ENCODE data around the gene C16orf74. TPM values are rescaled to one million over a fixed set of nuclear protein-coding genes. Genes with fewer than 3 reads are reported as not detected.
A peak's percentile ranks its signal among the peaks of the same experiment; 100 is the strongest.

The C16orf74 gene
- total RNA-seq, 2 experiments from 2014 or later, result 0.33 to 0.53 TPM

GRCh38 chr16:85688586-85689284, 62.2 kb downstream of the C16orf74 start, which contains the start of gene GINS2:
Gene GINS2, minus strand, starts transcription at chr16:85688954. Its CDS starts 56 bp downstream, at chr16:85688898.
- H3K4me3 Mint-ChIP-seq, result peak within 1 kb of the TSS; percentile 85
- CTCF ChIA-PET, result interaction anchor here (0.6 to 2.1 kb wide), 5 partner anchors 29 to 1133 kb away, joined by 3 to 5 read pairs (median 3); no protein-coding TSS in a partner anchor
- peaks cover 18% of the 10 kb centered on the region for H3K4me1 Mint-ChIP-seq
- POLR2A ChIA-PET, result interaction anchor here (1.2 to 2.0 kb wide), 4 partner anchors 11 to 110 kb away, joined by 3 to 6 read pairs (median 5); no protein-coding TSS in a partner anchor
- peaks cover 4% of the 10 kb centered on the region for H3K27me3 Mint-ChIP-seq
- no peaks in the 10 kb centered on the region for H3K9me3 Mint-ChIP-seq
- H3K27ac Mint-ChIP-seq, result peak within 1 kb of the TSS; percentile 81
- peak; percentile 94 for DNase-seq
- H3K36me3 Mint-ChIP-seq (ENCODE audit: low read depth), result peaks cover 14% of the 10 kb centered on the region

DNA sequence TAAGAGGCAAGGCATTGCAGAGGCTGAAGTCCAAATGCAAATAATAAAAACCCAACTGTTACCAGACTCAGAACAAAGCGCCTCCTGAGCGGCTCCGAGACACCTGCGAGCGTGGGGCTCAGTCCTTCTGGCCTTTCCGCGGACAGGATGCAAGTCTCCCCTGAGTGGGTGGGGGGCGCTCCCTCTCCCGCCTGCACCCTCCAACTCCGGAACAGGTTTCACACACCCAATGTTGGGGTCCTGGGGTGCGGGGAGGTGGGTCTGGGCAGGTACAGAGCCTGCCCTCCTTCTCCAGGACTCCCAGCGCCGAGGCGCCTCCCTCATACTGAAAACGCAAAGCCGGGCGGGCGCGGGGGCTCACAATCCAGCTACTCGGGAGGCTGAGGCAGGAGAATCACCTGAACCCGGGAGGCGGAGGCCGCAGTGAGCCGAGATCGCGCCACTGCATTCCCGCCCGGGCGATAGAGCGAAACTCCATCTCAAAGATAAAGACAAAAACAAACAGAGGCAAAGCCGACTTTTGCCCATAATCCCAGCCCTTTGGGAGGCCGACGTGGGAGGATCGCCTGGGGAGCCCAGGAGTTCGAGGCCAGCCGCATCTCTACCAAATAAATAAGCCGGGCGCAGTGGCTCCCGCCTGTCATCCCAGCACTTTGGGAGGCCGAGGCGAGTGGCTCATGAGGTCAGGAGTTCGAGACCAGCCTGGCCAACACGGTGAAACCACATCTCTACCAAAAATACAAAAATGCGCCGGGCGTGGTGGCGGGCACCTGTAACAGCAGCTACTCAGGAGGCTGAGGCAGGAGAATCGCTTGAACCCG, 63.0 kb downstream of the C16orf74 start:
- ChIA-PET POLR2A (interaction anchor here (1.4 to 2.0 kb wide), 3 partner anchors 10 to 109 kb away, joined by 5 to 6 read pairs (median 5); no protein-coding TSS in a partner anchor), CTCF (interaction anchor here (0.6 to 1.3 kb wide), 3 partner anchors 30 to 1134 kb away, joined by 3 read pairs; no protein-coding TSS in a partner anchor)
- Mint-ChIP-seq H3K27me3 (peaks cover 2% of the 10 kb centered on the region), H3K4me3 (peak overlapping the region; percentile 85), H3K4me1 (peaks cover 25% of the 10 kb centered on the region), H3K27ac (peak overlapping the region; percentile 81), H3K36me3 (ENCODE audit: low read depth) (peaks cover 22% of the 10 kb centered on the region), H3K9me3 (no peaks in the 10 kb centered on the region)
- peak; percentile 39 for DNase-seq

GRCh38 chr16:85686912-85687591, 63.8 kb downstream of the C16orf74 start:
- peaks cover 27% of the 10 kb centered on the region for H3K4me1 Mint-ChIP-seq
- no peaks in the 10 kb centered on the region for H3K9me3 Mint-ChIP-seq
- H3K4me3 Mint-ChIP-seq, result peak overlapping the region; percentile 85
- peak; percentile 79 for DNase-seq
- ChIA-PET POLR2A (interaction anchor here (1.6 kb wide), 1 partner anchor 10 kb away, joined by 5 read pairs; no protein-coding TSS in a partner anchor), CTCF (no interaction called here)
- H3K36me3 Mint-ChIP-seq (ENCODE audit: low read depth), result peaks cover 24% of the 10 kb centered on the region
- peak overlapping the region; percentile 81 for H3K27ac Mint-ChIP-seq
- H3K27me3 Mint-ChIP-seq, result peaks cover 2% of the 10 kb centered on the region

GRCh38 chr16:85685251-85685650, 65.6 kb downstream of the C16orf74 start:
- H3K27me3 Mint-ChIP-seq, result no peaks in the 10 kb centered on the region
- H3K36me3 Mint-ChIP-seq (ENCODE audit: low read depth), result peaks cover 35% of the 10 kb centered on the region
- POLR2A ChIA-PET, result interaction anchor here (0.6 kb wide), 1 partner anchor 11 kb away, joined by 3 read pairs; no protein-coding TSS in a partner anchor
- CTCF ChIA-PET, result interaction anchor here (1.1 to 1.4 kb wide), 3 partner anchors 30 to 70 kb away, joined by 3 to 5 read pairs (median 4); no protein-coding TSS in a partner anchor
- peak overlapping the region; percentile 6 for H3K27ac Mint-ChIP-seq
- no peak overlapping the region for H3K4me3 Mint-ChIP-seq
- peaks cover 38% of the 10 kb centered on the region for H3K4me1 Mint-ChIP-seq
- DNase-seq, result no peak
- H3K9me3 Mint-ChIP-seq, result no peaks in the 10 kb centered on the region

- Mint-ChIP-seq H3K36me3 (ENCODE audit: low read depth) (peaks cover 54% of the 10 kb centered on the region), H3K27ac (no peak overlapping the region), H3K4me3 (no peak overlapping the region), H3K27me3 (no peaks in the 10 kb centered on the region), H3K9me3 (no peaks in the 10 kb centered on the region), H3K4me1 (peaks cover 43% of the 10 kb centered on the region)
- ChIA-PET CTCF (interaction anchor here (1.0 to 1.5 kb wide), 3 partner anchors 9 to 24 kb away, joined by 3 read pairs; no protein-coding TSS in a partner anchor), POLR2A (interaction anchor here (1.0 kb wide), 1 partner anchor 10 kb away, joined by 3 read pairs; no protein-coding TSS in a partner anchor)
- DNase-seq, result no peak
Measured at GRCh38 chr16:85683363-85683762, 67.5 kb downstream of the C16orf74 start.

- Mint-ChIP-seq H3K4me1 (peaks cover 40% of the 10 kb centered on the region), H3K9me3 (no peaks in the 10 kb centered on the region), H3K36me3 (ENCODE audit: low read depth) (peaks cover 54% of the 10 kb centered on the region), H3K27me3 (no peaks in the 10 kb centered on the region), H3K27ac (no peak overlapping the region), H3K4me3 (no peak overlapping the region)
- CTCF ChIA-PET, result interaction anchor here (1.0 to 1.5 kb wide), 3 partner anchors 10 to 23 kb away, joined by 3 read pairs; no protein-coding TSS in a partner anchor
- DNase-seq, result no peak
- POLR2A ChIA-PET, result no interaction called here
Measured at GRCh38 chr16:85682516-85682915, 68.4 kb downstream of the C16orf74 start.

DNA sequence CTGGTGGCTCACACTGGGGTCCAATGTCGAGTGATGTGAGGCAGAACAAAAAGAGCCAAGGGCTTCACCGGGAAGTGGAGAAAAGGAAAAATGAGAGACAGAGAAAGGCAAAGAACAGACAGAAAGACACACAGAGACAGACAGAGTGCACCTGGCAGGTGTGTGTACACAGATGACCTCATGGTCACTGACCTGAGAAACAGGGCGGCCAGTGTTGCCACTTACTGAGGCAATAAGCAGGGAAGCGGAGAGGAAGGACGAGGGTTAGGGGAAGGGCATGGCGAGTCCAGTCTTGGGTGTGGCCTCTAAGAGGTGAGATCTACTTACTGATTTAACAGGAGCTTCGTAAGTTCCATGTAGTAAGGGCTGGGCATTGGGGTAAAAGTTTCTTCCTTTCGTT, 69.6 kb downstream of the C16orf74 start:
- POLR2A ChIA-PET, result no interaction called here
- no peak for DNase-seq
- no peak overlapping the region for H3K4me3 Mint-ChIP-seq

GRCh38 chr16:85680352-85680944, 70.4 kb downstream of the C16orf74 start:
- Mint-ChIP-seq H3K4me3 (no peak overlapping the region), H3K36me3 (ENCODE audit: low read depth) (peaks cover 55% of the 10 kb centered on the region), H3K27me3 (no peaks in the 10 kb centered on the region), H3K9me3 (no peaks in the 10 kb centered on the region), H3K4me1 (peaks cover 32% of the 10 kb centered on the region), H3K27ac (peak overlapping the region; percentile 65)
- no peak for DNase-seq
- ChIA-PET POLR2A (no interaction called here), CTCF (no interaction called here)

More for the DNA sequence above, 69.6 kb downstream of the C16orf74 start:
- Mint-ChIP-seq H3K4me1 (peaks cover 35% of the 10 kb centered on the region), H3K27me3 (no peaks in the 10 kb centered on the region), H3K9me3 (no peaks in the 10 kb centered on the region), H3K36me3 (ENCODE audit: low read depth) (peaks cover 52% of the 10 kb centered on the region), H3K27ac (no peak overlapping the region)
- CTCF ChIA-PET, result no interaction called here

- peak overlapping the region; percentile 65 for H3K27ac Mint-ChIP-seq
- peaks cover 34% of the 10 kb centered on the region for H3K4me1 Mint-ChIP-seq
- H3K36me3 Mint-ChIP-seq (ENCODE audit: low read depth), result peaks cover 60% of the 10 kb centered on the region
- H3K27me3 Mint-ChIP-seq, result no peaks in the 10 kb centered on the region
- ChIA-PET CTCF (no interaction called here), POLR2A (no interaction called here)
- no peak overlapping the region for H3K4me3 Mint-ChIP-seq
- no peak for DNase-seq
- H3K9me3 Mint-ChIP-seq, result no peaks in the 10 kb centered on the region
Measured at GRCh38 chr16:85679870-85680269, 71.0 kb downstream of the C16orf74 start.

GRCh38 chr16:85678821-85679220, 72.1 kb downstream of the C16orf74 start:
- ChIA-PET CTCF (no interaction called here), POLR2A (no interaction called here)
- H3K27ac Mint-ChIP-seq, result no peak overlapping the region
- H3K27me3 Mint-ChIP-seq, result no peaks in the 10 kb centered on the region
- no peak overlapping the region for H3K4me3 Mint-ChIP-seq
- no peaks in the 10 kb centered on the region for H3K9me3 Mint-ChIP-seq
- peaks cover 36% of the 10 kb centered on the region for H3K4me1 Mint-ChIP-seq
- peaks cover 65% of the 10 kb centered on the region for H3K36me3 Mint-ChIP-seq (ENCODE audit: low read depth)
- no peak for DNase-seq

DNA sequence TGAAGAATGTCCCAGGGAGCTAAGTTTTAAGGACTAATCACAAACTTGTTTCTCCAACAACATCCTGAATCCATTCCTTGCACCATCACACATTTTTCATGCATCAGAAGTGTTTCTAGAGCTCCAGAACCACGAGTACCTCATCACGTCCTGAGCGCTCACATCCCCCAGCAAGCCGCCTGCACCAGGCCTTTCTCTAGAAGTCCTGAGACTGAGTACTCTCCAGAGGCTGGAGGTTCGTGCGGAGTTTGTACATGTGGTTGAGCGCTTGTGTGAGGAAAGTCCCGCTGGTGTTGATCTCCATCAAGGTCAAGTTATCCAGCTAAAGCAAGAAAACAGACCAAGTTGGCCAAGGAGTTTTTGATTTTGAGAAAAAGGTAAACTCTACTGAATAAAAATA, 72.9 kb downstream of the C16orf74 start:
- Mint-ChIP-seq H3K27me3 (no peaks in the 10 kb centered on the region), H3K4me3 (no peak overlapping the region), H3K9me3 (no peaks in the 10 kb centered on the region), H3K27ac (no peak overlapping the region), H3K4me1 (peaks cover 30% of the 10 kb centered on the region), H3K36me3 (ENCODE audit: low read depth) (peaks cover 58% of the 10 kb centered on the region)
- CTCF ChIA-PET, result no interaction called here
- no peak for DNase-seq
- POLR2A ChIA-PET, result interaction anchor here (1.7 to 2.1 kb wide), 2 partner anchors 9 to 11 kb away, joined by 5 read pairs; partner anchors contain the start of gene GINS2

DNA sequence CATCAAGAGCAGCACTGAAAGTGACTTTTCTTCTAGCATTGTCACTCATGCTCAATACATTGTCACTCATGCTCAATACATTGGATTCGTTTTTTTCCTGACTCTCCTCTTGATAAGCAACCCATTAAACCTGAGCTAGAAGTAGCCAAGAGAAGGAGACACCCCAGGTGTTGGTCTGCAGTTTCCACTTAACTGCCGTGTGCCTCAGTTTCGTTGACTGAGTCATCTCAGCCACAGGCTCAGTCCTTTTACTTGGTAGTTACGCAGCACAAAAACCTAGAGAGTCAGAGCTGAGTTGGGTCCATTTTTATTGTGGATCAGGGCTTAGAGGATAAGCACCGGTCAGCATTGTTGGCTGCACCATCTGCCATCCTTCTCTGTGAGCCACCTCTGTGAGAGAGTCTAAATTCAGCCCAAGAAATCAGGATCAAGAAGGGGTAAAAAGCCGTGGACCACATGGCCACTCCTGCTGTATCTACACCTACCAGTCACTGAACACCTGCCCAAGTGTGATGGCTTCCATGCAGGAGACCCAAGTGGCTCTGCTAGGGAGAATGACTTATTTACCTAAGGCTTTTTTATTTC, 73.4 kb downstream of the C16orf74 start:
- Mint-ChIP-seq H3K4me1 (peaks cover 27% of the 10 kb centered on the region), H3K36me3 (ENCODE audit: low read depth) (peaks cover 60% of the 10 kb centered on the region), H3K27me3 (no peaks in the 10 kb centered on the region), H3K4me3 (no peak overlapping the region), H3K27ac (no peak overlapping the region), H3K9me3 (no peaks in the 10 kb centered on the region)
- CTCF ChIA-PET, result no interaction called here
- POLR2A ChIA-PET, result interaction anchor here (1.7 to 2.1 kb wide), 2 partner anchors 9 to 11 kb away, joined by 5 read pairs; partner anchors contain the start of gene GINS2
- DNase-seq, result no peak
